GM12874 (cell line): Measurements from ENCODE around the gene TTF1.

Experiments
- CTCF ChIP-seq: IDR thresholded peaks from 2 replicates; pipeline ENCODE4 v1.5.1; 2011; ENCODE audit warnings: low read depth, mild to moderate bottlenecking, control low read depth, low read length, moderate library complexity; ENCODE audit not compliant: insufficient read depth

Gene TTF1

GRCh38 chr9:132441404-132441803 lies 34.8 kb upstream of the TTF1 start:
- no peak for TF ChIP-seq CTCF

- no peak for TF ChIP-seq CTCF
Observed at GRCh38 chr9:132440735-132441134, 34.1 kb upstream of the TTF1 start.

- no peak for TF ChIP-seq CTCF
Observed at GRCh38 chr9:132439153-132439552, 32.5 kb upstream of the TTF1 start.

- no peak for TF ChIP-seq CTCF
Observed at GRCh38 chr9:132434881-132435280, 28.2 kb upstream of the TTF1 start.

- no peak for TF ChIP-seq CTCF
Observed at GRCh38 chr9:132430998-132431397, 24.4 kb upstream of the TTF1 start.

GRCh38 chr9:132426639-132427414 lies 20.2 kb upstream of the TTF1 start:
- no peak for TF ChIP-seq CTCF

GRCh38 chr9:132425675-132426062 lies 19.0 kb upstream of the TTF1 start:
- no peak for TF ChIP-seq CTCF
